Nasal cavity respiratory epithelium epithelial cell of viscerocranial mucosa (primary cell): ENCODE measurements around the gene MLN. TPM values are rescaled to one million over a fixed set of nuclear protein-coding genes. Genes with fewer than 3 reads are reported as not detected.

Source experiments
- total RNA-seq: library from RNA; depleted of rRNA; stranded (reverse); fragments of >200 nt; gene quantifications from 2 replicates; pipeline ENCODE4 v1.2.3, GENCODE V29; 2014

The MLN gene, protein sequence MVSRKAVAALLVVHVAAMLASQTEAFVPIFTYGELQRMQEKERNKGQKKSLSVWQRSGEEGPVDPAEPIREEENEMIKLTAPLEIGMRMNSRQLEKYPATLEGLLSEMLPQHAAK
- not detected in 2 replicates for total RNA-seq

DNA sequence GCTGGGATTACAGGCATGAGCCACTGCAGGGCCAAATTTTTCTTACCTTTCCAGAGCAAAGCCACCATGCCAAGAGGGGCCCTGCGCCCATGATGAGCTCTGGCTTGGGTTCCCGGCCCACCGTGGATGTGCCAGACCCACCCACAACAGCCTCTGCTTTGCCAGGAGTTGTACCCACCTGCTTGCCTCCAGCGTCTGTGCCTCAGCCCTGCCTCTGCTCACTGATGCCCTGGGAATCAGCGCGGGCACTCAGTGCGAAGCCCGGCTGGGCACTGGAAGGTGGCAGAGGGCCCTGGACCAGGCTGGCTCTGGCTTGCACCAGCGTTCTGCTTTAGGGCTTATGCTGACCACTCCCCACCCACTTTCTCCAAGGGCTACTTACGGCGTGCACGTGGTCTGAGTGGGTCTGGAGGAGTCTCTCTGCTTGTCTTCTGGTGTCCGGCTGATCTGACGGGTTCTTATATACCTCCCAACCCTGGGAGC lies at the start of gene MLN:
Gene MLN, minus strand, starts transcription at position 433 of the 483 bp plus-strand sequence. CDS start 2,840 bp downstream, outside the sequence.

DNA sequence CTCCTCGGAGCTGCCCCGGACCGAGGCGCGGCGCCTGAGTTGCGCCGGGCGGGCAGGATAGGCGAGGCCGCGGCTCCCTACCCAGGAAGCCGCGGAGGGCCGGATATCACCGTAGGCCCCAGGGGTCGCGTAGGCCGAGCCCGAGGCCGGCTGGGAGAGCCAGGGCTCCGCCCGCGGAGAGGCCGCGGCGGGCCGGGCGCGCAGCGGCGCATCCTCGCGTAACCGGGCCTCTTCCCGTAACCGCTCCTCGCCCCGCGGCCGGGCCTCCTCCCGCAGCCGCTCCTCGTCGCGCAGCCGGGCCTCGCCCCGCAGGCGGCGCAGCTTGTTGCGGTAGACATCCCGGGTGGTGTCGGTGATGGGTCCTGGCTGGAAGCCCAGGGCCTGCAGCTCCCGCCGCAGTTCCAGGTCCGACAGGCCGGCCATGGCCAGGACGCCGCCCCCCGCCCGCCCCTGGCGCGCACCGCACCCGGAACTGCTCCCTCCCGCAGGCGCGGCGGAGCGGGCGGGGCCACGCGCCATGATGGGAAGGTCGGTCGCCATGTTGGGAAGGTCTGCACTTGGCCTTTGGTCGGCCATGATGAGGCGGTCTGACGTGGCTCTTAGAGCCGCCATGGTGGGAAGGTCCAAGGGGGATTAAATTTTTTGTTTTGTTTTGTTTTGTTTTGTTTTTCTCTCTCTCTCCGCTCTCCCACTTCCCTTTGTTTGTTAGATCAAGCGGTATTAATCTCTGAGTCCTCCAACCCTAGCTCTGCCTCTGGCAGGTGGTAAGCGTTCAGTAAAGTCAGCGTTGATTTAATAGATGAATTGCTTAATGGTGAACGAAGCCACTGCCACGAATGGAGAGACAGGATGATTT lies 14.9 kb downstream of the MLN start, which contains the start of gene LEMD2:
Gene LEMD2, minus strand, starts transcription at position 437 of the 856 bp plus-strand sequence. Its CDS starts 14 bp downstream, at position 423.

DNA sequence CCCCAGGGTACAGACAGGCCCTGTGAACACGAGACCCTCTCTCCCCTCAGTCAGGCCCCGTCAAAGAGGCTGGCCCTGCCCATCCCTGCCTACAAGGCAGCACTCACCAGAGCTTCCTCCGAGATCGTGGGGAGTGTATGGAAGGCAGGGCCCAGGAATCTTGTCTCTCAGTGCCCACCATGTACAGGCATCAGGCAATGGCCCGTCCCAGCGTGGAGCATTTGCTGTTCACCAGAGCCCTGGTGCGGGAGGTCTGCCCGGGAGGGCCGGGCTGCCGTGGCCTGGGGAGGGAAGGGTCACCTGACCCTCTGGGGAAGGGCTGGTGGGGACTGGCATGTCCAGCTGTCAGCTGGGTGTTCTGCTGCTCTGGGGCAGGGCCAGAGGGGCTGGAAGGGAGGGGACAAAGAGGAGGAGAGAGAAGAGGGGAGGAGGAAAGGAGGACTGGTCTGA lies 57.1 kb downstream of the MLN start, which contains the start of gene IP6K3:
Gene IP6K3, minus strand, starts transcription at position 255 of the 450 bp plus-strand sequence. CDS start 11,429 bp downstream, outside the sequence.

Other genes starting within 250 kb of the MLN start
- 33.5 and 51.7 TPM in 2 replicates for gene BAK1, start 223.7 kb downstream of the MLN start, total RNA-seq
- gene ITPR3, start 182.7 kb downstream of the MLN start, total RNA-seq = 118 and 271 TPM in 2 replicates
- 19.5 and 21.6 TPM in 2 replicates for gene UQCC2, start 92.3 kb downstream of the MLN start, total RNA-seq
- gene IP6K3, start 57.1 kb downstream of the MLN start, total RNA-seq = 1.9 TPM in 1 of 2 replicates, not detected in the other
- gene LEMD2, start 14.9 kb downstream of the MLN start, total RNA-seq = 65.6 and 79.9 TPM in 2 replicates